ENCODE measurements around the gene SRPX. TPM values are rescaled to one million over a fixed set of nuclear protein-coding genes. Genes with fewer than 3 reads are reported as not detected.

Gene SRPX
- total RNA-seq, 1 donor from 2014 or later: 9.2 TPM

DNA sequence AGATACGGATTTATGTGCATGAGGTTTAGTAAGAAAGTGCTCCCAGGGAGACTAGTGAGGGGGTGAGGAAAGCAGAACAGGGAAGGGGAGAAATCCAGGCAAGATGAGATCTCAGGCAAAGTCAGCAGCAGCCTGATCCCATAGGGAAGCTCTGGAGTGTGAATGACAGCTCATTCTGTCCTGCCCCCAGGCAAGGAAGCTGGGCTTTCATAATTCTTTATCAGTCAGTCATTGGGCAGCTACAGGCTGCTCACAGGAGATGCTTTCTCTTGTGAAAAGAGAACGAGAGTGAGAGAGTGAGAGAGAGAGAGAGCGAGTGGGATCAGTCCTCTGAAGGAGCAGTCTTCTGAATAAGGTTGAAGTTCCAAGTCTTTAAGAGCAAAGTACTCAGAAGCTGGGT lies 48.1 kb downstream of the SRPX start:
- TF ChIP-seq, protein P1, sequence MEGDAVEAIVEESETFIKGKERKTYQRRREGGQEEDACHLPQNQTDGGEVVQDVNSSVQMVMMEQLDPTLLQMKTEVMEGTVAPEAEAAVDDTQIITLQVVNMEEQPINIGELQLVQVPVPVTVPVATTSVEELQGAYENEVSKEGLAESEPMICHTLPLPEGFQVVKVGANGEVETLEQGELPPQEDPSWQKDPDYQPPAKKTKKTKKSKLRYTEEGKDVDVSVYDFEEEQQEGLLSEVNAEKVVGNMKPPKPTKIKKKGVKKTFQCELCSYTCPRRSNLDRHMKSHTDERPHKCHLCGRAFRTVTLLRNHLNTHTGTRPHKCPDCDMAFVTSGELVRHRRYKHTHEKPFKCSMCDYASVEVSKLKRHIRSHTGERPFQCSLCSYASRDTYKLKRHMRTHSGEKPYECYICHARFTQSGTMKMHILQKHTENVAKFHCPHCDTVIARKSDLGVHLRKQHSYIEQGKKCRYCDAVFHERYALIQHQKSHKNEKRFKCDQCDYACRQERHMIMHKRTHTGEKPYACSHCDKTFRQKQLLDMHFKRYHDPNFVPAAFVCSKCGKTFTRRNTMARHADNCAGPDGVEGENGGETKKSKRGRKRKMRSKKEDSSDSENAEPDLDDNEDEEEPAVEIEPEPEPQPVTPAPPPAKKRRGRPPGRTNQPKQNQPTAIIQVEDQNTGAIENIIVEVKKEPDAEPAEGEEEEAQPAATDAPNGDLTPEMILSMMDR (IDR thresholded peaks at IDR 0.05; ENCODE audit: partially characterized antibody, unreplicated experiment): no peak
- DNase-seq: peak; percentile 15
- Mint-ChIP-seq H3K9me3 (ENCODE audit: unreplicated experiment) (no peaks in the 10 kb centered on the region), H3K4me1 (ENCODE audit: low read depth, unreplicated experiment) (peaks cover 8% of the 10 kb centered on the region), H3K27ac (ENCODE audit: unreplicated experiment) (no peak overlapping the region), H3K36me3 (ENCODE audit: unreplicated experiment) (no peaks in the 10 kb centered on the region), H3K4me3 (ENCODE audit: unreplicated experiment) (no peak overlapping the region), H3K27me3 (ENCODE audit: unreplicated experiment) (no peaks in the 10 kb centered on the region)

DNA sequence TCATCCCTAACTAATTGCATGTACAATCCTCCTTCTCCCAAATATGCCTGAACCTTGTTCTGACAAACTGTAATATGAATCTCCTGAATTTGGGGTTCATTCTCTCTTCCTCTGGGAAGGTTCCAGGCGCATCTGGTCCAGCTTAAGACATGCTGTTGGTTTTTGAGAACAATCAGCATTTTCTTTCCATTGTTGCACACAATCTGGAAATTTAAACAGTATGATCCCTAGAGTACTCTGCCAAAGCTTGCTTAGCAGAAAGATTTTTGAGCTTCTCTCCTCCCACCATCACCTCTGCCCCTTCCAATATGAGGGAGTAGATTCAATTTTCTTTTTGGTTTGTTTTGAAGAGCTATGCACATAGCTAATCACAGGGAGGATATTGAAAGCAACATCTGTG lies 50.1 kb downstream of the SRPX start:
- peaks cover 8% of the 10 kb centered on the region for H3K4me1 Mint-ChIP-seq (ENCODE audit: low read depth, unreplicated experiment)
- TF ChIP-seq, protein P1 (IDR thresholded peaks at IDR 0.05; ENCODE audit: partially characterized antibody, unreplicated experiment): no peak

DNA sequence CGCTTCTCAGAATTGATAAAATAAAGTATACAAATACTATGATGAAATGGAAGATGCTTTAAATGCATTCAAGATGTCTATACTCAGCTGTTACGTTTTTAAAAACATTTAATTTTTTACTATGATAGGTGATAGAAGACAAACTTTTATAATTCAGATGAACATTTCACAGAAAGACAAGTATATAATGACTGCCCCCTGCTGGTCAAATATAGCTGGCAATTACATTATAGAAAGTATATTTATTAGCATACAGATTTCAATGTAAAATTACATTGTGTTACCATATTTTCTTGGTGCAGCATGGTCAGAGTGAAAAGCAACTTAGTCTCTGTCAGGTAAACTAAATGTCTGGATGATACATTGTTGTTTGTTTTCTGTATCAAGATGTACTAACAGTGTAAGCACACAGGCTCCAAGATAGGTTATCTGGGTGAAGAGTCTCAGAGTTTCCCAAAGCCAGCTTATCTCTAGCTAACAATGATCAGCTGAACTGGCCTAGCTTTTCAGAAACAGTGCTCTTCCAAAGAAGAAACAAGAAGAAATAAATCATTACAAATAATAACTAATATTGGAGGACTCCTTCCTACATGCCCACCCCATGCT lies 54.1 kb downstream of the SRPX start:
- DNase-seq: no peak
- Mint-ChIP-seq H3K9me3 (ENCODE audit: unreplicated experiment) (no peaks in the 10 kb centered on the region), H3K4me3 (ENCODE audit: unreplicated experiment) (no peak overlapping the region), H3K27ac (ENCODE audit: unreplicated experiment) (no peak overlapping the region), H3K27me3 (ENCODE audit: unreplicated experiment) (no peaks in the 10 kb centered on the region), H3K36me3 (ENCODE audit: unreplicated experiment) (no peaks in the 10 kb centered on the region), H3K4me1 (ENCODE audit: low read depth, unreplicated experiment) (no peaks in the 10 kb centered on the region)
- TF ChIP-seq, protein P1 (IDR thresholded peaks at IDR 0.05; ENCODE audit: partially characterized antibody, unreplicated experiment): peak; percentile 78

More for the DNA sequence above, 50.1 kb downstream of the SRPX start:
- no peak for DNase-seq
- no peaks in the 10 kb centered on the region for H3K27me3 Mint-ChIP-seq (ENCODE audit: unreplicated experiment)
- H3K36me3 Mint-ChIP-seq (ENCODE audit: unreplicated experiment): no peaks in the 10 kb centered on the region
- no peaks in the 10 kb centered on the region for H3K9me3 Mint-ChIP-seq (ENCODE audit: unreplicated experiment)
- no peak overlapping the region for H3K4me3 Mint-ChIP-seq (ENCODE audit: unreplicated experiment)
- no peak overlapping the region for H3K27ac Mint-ChIP-seq (ENCODE audit: unreplicated experiment)

DNA sequence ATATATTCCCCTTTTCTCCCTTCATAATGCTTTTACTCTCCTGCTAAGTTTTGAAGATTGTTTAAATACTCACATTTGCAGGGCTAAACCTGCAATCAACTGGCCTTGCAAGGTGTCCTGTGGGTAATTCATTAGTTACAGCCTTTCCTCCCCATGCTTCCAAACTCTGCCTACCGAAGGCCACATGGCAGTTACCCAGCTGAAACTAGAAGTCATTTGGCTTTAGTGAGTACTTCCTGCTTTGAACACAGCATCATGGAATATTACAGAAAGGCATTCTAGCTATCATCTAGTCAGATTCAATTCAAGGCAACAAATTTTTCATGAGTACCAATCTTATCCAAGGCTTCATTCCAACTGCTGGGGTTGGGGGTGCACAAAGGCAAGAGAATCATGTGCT lies 55.6 kb downstream of the SRPX start:
- Mint-ChIP-seq H3K9me3 (ENCODE audit: unreplicated experiment) (no peaks in the 10 kb centered on the region), H3K4me3 (ENCODE audit: unreplicated experiment) (no peak overlapping the region), H3K36me3 (ENCODE audit: unreplicated experiment) (no peaks in the 10 kb centered on the region), H3K27ac (ENCODE audit: unreplicated experiment) (no peak overlapping the region), H3K4me1 (ENCODE audit: low read depth, unreplicated experiment) (no peaks in the 10 kb centered on the region), H3K27me3 (ENCODE audit: unreplicated experiment) (no peaks in the 10 kb centered on the region)
- DNase-seq: no peak
- TF ChIP-seq, protein P1 (IDR thresholded peaks at IDR 0.05; ENCODE audit: partially characterized antibody, unreplicated experiment): no peak

DNA sequence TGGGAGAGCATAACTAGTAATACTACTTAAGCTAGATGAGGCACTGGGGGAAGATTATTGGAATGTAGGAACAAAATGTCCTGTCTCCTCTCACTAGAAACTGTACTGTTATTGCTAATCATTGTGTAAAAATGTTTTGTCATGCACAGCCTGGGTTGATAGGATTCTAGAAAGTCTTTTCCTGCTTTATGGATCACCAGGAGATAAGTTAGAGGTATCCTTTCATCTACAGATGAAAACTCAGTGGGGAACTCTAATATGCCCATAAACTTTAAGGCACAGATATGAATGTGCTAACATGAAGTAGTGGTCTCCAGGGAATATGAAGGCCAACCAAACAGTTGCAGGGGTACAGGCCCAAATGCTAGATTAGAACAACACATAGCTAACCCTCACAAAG lies 57.5 kb downstream of the SRPX start:
- H3K27ac Mint-ChIP-seq (ENCODE audit: unreplicated experiment): no peak overlapping the region
- H3K9me3 Mint-ChIP-seq (ENCODE audit: unreplicated experiment): no peaks in the 10 kb centered on the region
- H3K4me1 Mint-ChIP-seq (ENCODE audit: low read depth, unreplicated experiment): no peaks in the 10 kb centered on the region
- H3K27me3 Mint-ChIP-seq (ENCODE audit: unreplicated experiment): no peaks in the 10 kb centered on the region
- no peak overlapping the region for H3K4me3 Mint-ChIP-seq (ENCODE audit: unreplicated experiment)
- no peaks in the 10 kb centered on the region for H3K36me3 Mint-ChIP-seq (ENCODE audit: unreplicated experiment)
- TF ChIP-seq, protein P1 (IDR thresholded peaks at IDR 0.05; ENCODE audit: partially characterized antibody, unreplicated experiment): no peak
- no peak for DNase-seq
